Endodermal cell (in vitro differentiated cells): ENCODE measurements around the gene HNRNPH3. TPM values are rescaled to one million over a fixed set of nuclear protein-coding genes. Genes with fewer than 3 reads are reported as not detected.
A peak's percentile ranks its signal among the peaks of the same experiment; 100 is the strongest.

ENCODE experiments used
- DNase-seq: peaks from one replicate; pipeline ENCODE4 v3.0.0-alpha.2; 2017
- H3K27ac ChIP-seq: 2 replicates; pipeline ENCODE4 v1.5.1; 2013; ENCODE audit warnings: mild to moderate bottlenecking, low read depth, low read length, moderate library complexity
- H3K27me3 ChIP-seq: 2 replicates; pipeline ENCODE4 v1.6.1; 2013; ENCODE audit warnings: mild to moderate bottlenecking, low read length, moderate library complexity; ENCODE audit not compliant: insufficient read depth, control insufficient read depth, poor library complexity, severe bottlenecking
- H3K36me3 ChIP-seq: 2 replicates; pipeline ENCODE4 v1.7.0; 2013; ENCODE audit warnings: mild to moderate bottlenecking, low read length, moderate library complexity; ENCODE audit not compliant: control insufficient read depth, insufficient read depth
- H3K4me1 ChIP-seq: one replicate; pipeline ENCODE4 v1.7.0; 2013; ENCODE audit warnings: low read length; ENCODE audit not compliant: control insufficient read depth, insufficient read depth
- H3K4me3 ChIP-seq: 2 replicates; pipeline ENCODE4 v1.5.1; 2013; ENCODE audit warnings: mild to moderate bottlenecking, low read length, moderate library complexity
- H3K9ac ChIP-seq: 2 replicates; pipeline ENCODE4 v1.6.1; 2013; ENCODE audit warnings: mild to moderate bottlenecking, low read length, moderate library complexity; ENCODE audit not compliant: poor library complexity, severe bottlenecking; ENCODE audit errors: extremely low read depth
- H3K9me3 ChIP-seq: 2 replicates; pipeline ENCODE4 v1.6.1; 2013; ENCODE audit warnings: mild to moderate bottlenecking, low read length, moderate library complexity; ENCODE audit not compliant: control insufficient read depth
- H3K27ac Mint-ChIP-seq: 2 replicates; pipeline ENCODE4 v1.8.0; 2020; ENCODE audit warnings: mixed read lengths
- H3K27me3 Mint-ChIP-seq: 2 replicates; pipeline ENCODE4 v1.8.0; 2021; ENCODE audit warnings: mild to moderate bottlenecking, mixed read lengths; ENCODE audit not compliant: insufficient read depth
- H3K36me3 Mint-ChIP-seq: 2 replicates; pipeline ENCODE4 v1.8.0; 2020; ENCODE audit warnings: low read depth, mixed read lengths
- H3K4me1 Mint-ChIP-seq: 2 replicates; pipeline ENCODE4 v1.8.0; 2020; ENCODE audit warnings: mixed read lengths
- H3K4me3 Mint-ChIP-seq: 2 replicates; pipeline ENCODE4 v1.8.0; 2020; ENCODE audit warnings: mild to moderate bottlenecking, moderate library complexity, mixed read lengths
- H3K9me3 Mint-ChIP-seq: 2 replicates; pipeline ENCODE4 v1.8.0; 2020; ENCODE audit warnings: mild to moderate bottlenecking, mixed read lengths
- CTCF ChIP-seq: fragments of 200-600 bp; sonication (generic); conservative IDR thresholded peaks from 2 replicates; pipeline ENCODE4 v1.5.0; 2021; ENCODE audit warnings: antibody characterized with exemption, mild to moderate bottlenecking
- WGBS, 2 experiments: methylation state at CpG; one replicate each; pipeline versions ENCODE4 v1.1.5 to v1.1.7; 2013; ENCODE audit warnings: missing lambda C conversion rate in 2 of 2, mixed read lengths in 1 of 2; ENCODE audit not compliant: insufficient coverage in 1 of 2, insufficient read length in 1 of 2; 5-methylcytosine and 5-hydroxymethylcytosine counted together
- total RNA-seq, 2 donors: library from RNA; stranded (reverse); fragmentation: NEBNext Ultra II Directional in 1 of 2; extraction: Animal tissue kit (Norgen Biotek cat#: 25700) in 1 of 2; gene quantifications; 2 replicates in 1 of 2; 3 replicates in 1 of 2; pipeline ENCODE4 v1.2.1, GENCODE V29; 2021

HNRNPH3 gene
- total RNA-seq, 2 donors from 2014 or later = 217 to 228 TPM

GRCh38 chr10:68327889-68328786 lies 3.7 kb upstream of the HNRNPH3 start:
- H3K9ac ChIP-seq = peak overlapping the region; percentile 23

GRCh38 chr10:68329506-68329861 lies 2.4 kb upstream of the HNRNPH3 start:
- H3K9me3 Mint-ChIP-seq = no peaks in the 10 kb centered on the region
- no peak overlapping the region for H3K27ac Mint-ChIP-seq
- no peaks in the 10 kb centered on the region for H3K27me3 Mint-ChIP-seq
- no peaks in the 10 kb centered on the region for H3K9me3 ChIP-seq
- H3K9ac ChIP-seq = no peak overlapping the region
- H3K36me3 Mint-ChIP-seq = peaks cover 13% of the 10 kb centered on the region
- H3K27me3 ChIP-seq = no peaks in the 10 kb centered on the region
- H3K4me3 ChIP-seq = no peak overlapping the region
- no peaks in the 10 kb centered on the region for H3K4me1 ChIP-seq
- DNase-seq = no peak
- TF ChIP-seq CTCF = no peak
- no peak overlapping the region for H3K27ac ChIP-seq
- H3K4me1 Mint-ChIP-seq = peaks cover 10% of the 10 kb centered on the region
- H3K36me3 ChIP-seq = peaks cover 12% of the 10 kb centered on the region
- 100% methylated on average over 1 of the region's 1 CpG for WGBS, 2 experiments
- H3K4me3 Mint-ChIP-seq = no peak overlapping the region

More at GRCh38 chr10:68327889-68328786, 3.7 kb upstream of the HNRNPH3 start:
- Mint-ChIP-seq H3K27ac (peak overlapping the region; percentile 33), H3K4me3 (no peak overlapping the region), H3K4me1 (peaks cover 8% of the 10 kb centered on the region), H3K9me3 (no peaks in the 10 kb centered on the region), H3K27me3 (no peaks in the 10 kb centered on the region), H3K36me3 (peaks cover 3% of the 10 kb centered on the region)
- Histone ChIP-seq H3K4me3 (no peak overlapping the region), H3K27ac (peak overlapping the region; percentile 71), H3K36me3 (peaks cover under 1% of the 10 kb centered on the region), H3K27me3 (no peaks in the 10 kb centered on the region), H3K4me1 (no peaks in the 10 kb centered on the region), H3K9me3 (no peaks in the 10 kb centered on the region)
- WGBS, 2 experiments = 51 to 53% methylated on average over 4 of the region's 4 CpGs
- no peak for DNase-seq
- no peak for TF ChIP-seq CTCF

- Mint-ChIP-seq H3K27me3 (no peaks in the 10 kb centered on the region), H3K4me3 (peak overlapping the region; percentile 99), H3K36me3 (peaks cover 13% of the 10 kb centered on the region), H3K9me3 (no peaks in the 10 kb centered on the region), H3K4me1 (peaks cover 23% of the 10 kb centered on the region), H3K27ac (peak overlapping the region; percentile 100)
- H3K27me3 ChIP-seq = no peaks in the 10 kb centered on the region
- no peak for TF ChIP-seq CTCF
- H3K4me1 ChIP-seq = no peaks in the 10 kb centered on the region
- H3K9me3 ChIP-seq = no peaks in the 10 kb centered on the region
- peaks cover 23% of the 10 kb centered on the region for H3K36me3 ChIP-seq
- peak; percentile 53 for DNase-seq
- 58 to 63% methylated on average over 29 of the region's 29 CpGs for WGBS, 2 experiments
- peak overlapping the region; percentile 98 for H3K27ac ChIP-seq
- H3K4me3 ChIP-seq = peak overlapping the region; percentile 100
- H3K9ac ChIP-seq = peak overlapping the region; percentile 99
Measured at GRCh38 chr10:68330852-68331454, 911 bp upstream of the HNRNPH3 start.
